Measurements from ENCODE around the gene TVP23C. TPM values are rescaled to one million over a fixed set of nuclear protein-coding genes. Genes with fewer than 3 reads are reported as not detected.
"Not testable (repeated sequence)": the region's sequence is repeated elsewhere in the genome, so short reads cannot be mapped to it uniquely, and the experiment has no call there.

TVP23C gene
- total RNA-seq, 1 donor, result 52.7 TPM

DNA sequence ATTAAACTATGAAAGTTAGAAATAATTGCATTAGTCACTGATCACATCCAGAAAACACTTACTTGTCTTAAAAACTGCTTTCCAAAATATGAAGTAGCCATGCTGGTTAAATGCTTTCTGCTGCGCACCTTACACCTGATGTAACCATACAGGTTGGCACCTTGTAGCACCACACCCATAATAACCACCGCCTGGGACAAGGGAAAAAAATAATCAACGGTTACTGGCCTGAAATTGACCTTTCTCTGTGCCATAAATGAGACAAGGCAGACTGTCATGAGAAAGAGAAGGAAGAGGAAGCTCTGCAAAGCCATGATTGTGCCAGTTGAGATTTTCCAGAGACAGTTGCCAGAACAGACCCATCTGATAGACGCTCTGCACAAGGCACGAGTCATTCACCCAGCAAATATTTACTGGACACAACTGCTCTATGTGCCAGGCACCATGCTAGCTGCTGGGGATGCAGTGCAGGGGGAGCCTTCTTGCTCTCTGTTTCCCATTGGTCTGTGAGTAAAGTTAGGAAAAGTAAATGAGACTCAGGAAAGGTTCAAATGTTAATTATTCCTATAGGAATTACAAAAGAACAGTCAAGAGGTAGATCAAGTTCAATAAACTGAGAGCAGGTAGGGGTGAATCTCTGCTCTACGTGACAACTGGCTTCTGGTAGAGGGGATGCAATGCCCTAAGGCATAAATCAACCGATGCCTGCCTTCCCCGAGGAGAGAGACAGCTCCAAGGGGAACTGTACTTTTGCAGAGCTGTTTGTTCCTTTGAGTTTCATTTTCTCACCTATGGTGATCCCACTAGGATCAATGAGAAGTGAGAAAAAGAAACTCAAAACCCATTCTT is 22.7 kb downstream of the TVP23C start:
- H3K4me3 ChIP-seq (ENCODE audit: low read depth, low read length), result not testable (repeated sequence)
- DNase-seq (ENCODE audit: low read depth), result peak; percentile 28

DNA sequence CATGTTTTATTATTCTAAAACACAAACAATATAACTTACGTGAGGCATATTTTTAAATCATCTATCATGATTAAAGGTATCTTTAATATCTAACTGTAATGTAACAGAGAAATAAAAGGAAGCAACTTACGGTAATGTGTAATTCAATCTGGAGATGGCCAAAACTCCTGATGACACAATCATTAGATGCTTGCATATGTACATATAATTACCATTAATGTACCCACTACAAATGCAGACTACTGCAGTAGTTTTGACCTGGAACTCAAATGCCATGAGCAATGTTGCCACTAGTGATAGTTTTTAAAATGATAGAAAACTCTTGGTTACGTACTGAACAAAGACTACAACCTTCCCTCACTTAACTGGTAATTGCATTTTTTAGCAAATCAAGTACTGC is 30.2 kb downstream of the TVP23C start:
- not testable (repeated sequence) for H3K4me3 ChIP-seq (ENCODE audit: low read depth, low read length); DNase-seq (ENCODE audit: low read depth)

DNA sequence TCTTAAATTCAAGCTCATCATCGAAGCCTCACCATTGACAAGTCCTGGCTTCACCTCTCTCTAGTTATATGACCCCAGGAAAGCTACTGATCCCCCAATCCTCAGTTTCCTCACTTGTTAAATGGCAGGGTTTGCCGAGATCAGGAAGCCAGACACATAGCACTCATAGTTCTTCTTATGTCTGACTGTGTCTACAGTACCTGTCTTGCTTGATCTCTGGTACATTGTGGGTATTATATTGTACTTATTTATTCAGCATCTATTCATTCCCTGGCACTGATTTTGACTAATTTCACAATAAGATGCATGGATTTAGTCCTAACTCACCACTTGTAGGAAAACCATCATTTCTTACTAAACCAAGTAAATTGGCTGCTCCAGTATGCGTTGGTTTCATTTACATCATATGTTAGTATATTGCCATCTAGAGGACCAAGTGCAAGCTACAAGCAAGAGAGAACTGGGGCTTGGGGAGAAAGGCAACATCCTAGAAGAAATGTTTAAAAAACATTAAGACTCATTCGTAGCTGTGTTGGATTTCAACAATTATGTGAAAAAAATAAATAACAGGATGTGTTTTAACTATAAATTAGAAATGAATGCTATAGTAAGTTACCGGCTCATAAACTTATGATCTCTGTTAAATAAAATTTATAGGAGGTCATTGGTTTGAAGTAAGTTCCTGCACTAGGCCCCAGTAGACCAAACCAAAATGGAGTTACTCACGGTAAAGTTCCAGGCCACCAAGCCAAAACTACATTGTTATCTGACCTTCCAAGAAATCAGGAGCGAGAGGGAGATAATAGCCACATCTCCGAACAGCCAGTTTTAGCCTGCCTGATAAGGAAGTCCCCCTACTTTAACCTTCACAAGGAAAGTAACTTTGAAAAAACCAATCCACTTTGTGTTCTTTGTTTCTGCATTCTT is 36.7 kb downstream of the TVP23C start:
- peak; percentile 78 for DNase-seq (ENCODE audit: low read depth)
- not testable (repeated sequence) for H3K4me3 ChIP-seq (ENCODE audit: low read depth, low read length)
- TF ChIP-seq, protein P1, sequence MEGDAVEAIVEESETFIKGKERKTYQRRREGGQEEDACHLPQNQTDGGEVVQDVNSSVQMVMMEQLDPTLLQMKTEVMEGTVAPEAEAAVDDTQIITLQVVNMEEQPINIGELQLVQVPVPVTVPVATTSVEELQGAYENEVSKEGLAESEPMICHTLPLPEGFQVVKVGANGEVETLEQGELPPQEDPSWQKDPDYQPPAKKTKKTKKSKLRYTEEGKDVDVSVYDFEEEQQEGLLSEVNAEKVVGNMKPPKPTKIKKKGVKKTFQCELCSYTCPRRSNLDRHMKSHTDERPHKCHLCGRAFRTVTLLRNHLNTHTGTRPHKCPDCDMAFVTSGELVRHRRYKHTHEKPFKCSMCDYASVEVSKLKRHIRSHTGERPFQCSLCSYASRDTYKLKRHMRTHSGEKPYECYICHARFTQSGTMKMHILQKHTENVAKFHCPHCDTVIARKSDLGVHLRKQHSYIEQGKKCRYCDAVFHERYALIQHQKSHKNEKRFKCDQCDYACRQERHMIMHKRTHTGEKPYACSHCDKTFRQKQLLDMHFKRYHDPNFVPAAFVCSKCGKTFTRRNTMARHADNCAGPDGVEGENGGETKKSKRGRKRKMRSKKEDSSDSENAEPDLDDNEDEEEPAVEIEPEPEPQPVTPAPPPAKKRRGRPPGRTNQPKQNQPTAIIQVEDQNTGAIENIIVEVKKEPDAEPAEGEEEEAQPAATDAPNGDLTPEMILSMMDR (IDR thresholded peaks at IDR 0.05; ENCODE audit: insufficient read depth, low read depth, low read length), result peak; percentile 49

DNA sequence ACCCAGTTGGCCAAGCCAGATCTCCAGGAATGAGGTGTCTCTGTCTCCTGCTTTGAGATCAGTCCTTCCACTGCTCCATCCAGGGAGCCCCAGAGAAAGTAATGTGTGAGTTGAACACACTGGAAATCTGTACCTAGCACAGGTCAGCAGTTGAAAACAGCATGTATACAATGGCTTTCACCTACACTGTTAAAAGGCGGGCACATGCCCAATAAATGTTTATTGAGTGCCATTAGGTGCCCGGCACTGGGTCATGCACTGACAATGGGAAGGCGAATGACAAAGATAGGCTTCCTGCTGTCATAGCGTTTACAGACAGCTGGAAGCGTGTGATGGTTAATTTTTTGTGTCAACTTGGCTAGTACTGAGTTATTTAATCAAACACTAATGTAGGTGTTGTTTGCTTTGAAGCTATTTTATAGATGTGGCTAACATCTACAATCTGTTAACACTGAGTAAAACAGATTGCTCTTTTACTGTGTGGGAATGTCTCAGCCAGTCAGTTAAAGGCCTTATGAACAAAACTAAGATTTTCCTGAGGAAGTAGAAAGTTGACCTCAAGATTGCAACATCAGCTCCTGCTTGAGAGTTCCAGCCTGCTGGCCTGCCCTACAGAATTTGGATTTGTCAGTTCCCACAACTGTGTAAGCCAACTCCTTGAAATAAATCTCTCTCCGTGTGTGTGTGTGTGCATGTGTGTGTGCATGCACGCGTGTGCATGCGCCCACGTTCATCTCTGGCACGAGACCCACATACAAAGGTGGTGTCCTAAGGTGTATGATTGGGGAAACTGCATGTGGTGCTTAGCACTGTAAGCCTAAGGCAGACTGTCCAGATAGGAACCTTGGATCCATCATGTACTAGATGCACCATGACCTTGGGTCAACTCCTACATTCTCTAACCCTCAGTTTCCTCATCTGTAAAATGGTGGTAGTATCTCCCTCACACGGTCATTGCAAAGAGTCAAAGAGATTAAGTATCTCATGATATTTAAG is 38.0 kb downstream of the TVP23C start:
- peak; percentile 61 for DNase-seq (ENCODE audit: low read depth)
- H3K4me3 ChIP-seq (ENCODE audit: low read depth, low read length), result not testable (repeated sequence)

DNA sequence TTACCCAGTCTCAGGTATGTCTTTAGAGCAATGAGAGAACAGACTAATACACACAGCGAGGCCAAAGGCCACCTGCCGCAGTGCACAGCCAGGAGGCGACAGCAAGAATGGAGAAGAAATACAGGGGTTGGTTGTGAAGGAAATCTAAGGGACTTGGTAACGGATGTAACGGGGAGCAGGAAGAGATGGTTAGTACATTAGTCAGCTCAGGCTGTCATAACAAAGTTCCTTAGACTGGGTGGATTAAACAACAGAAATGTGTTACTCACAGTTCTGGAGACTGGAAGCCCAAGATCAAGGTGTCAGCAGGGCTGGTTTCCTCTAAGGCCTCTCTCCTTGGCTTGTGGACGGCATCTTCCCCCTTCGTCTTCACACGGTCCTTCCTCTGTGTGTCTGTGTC is 47.1 kb downstream of the TVP23C start:
- DNase-seq (ENCODE audit: low read depth), result peak; percentile 63
- TF ChIP-seq, protein P1 (IDR thresholded peaks at IDR 0.05; ENCODE audit: insufficient read depth, low read depth, low read length), result no peak
- no peak overlapping the region for H3K4me3 ChIP-seq (ENCODE audit: low read depth, low read length)

DNA sequence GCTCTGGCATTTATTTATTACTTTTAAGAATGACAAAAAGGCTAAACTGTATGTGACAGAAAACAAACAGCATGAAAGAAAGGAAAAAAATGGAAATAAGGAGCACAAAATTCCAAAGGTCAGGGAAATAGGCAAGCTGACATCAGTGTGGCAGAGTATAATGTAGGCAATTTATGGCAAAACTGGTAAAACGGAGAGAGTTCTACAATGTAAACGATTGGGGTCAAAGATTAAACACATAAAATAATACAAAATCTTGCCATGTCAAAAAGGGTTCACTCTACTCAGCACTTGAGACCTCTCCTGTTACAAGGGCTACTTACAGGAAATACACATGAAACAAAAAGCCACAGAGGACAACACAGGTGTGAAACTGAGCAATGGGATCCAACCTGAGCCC is 48.8 kb downstream of the TVP23C start:
- TF ChIP-seq, protein P1 (IDR thresholded peaks at IDR 0.05; ENCODE audit: insufficient read depth, low read depth, low read length), result no peak
- H3K4me3 ChIP-seq (ENCODE audit: low read depth, low read length), result no peak overlapping the region
- no peak for DNase-seq (ENCODE audit: low read depth)

DNA sequence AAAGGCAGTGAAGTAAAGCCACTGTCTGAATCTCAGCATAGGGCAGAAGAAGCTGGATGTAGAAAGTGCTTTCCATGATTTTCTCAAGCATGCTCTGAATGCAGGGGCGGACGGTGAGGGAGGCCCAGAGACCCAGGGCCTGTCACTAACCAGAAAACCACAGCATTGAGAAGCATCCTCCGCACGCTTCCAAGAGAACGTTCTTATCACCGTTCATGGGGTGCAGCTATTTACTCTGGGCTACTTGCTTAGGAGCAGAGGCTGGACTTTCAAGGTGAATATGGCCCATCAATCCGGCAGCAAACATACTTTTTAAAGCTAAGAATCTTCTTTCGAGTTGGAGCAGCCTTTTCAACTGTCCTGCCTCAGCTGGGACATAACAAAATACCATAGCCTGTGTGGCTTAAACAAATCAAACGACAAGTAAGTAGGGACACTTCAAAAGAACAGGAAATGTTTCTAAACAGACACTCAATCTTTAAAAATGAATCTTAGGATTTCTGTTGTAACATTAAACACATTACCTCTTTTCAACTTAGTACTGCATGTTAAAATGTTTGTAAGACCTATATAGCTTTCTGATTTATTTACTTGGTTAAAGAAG is 49.3 kb downstream of the TVP23C start:
- TF ChIP-seq, protein P1 (IDR thresholded peaks at IDR 0.05; ENCODE audit: insufficient read depth, low read depth, low read length), result no peak
- no peak overlapping the region for H3K4me3 ChIP-seq (ENCODE audit: low read depth, low read length)
- no peak for DNase-seq (ENCODE audit: low read depth)

Data from fibroblast of villous mesenchyme (primary cell).